ENCODE data around the gene CNR1.
A peak's percentile ranks its signal among the peaks of the same experiment; 100 is the strongest.

Gene CNR1

GRCh38 chr6:88161940-88162339 lies 4.2 kb downstream of the CNR1 start:
- Histone ChIP-seq H3K36me3 (no peaks in the 10 kb centered on the region), H3K9me3 (no peaks in the 10 kb centered on the region), H3K27me3 (peaks cover 0 to 5% of the 10 kb centered on the region in 2 donors), H3K27ac (no peak overlapping the region), H3K4me3 (peak overlapping the region; percentile 71 to 81), H3K4me1 (peaks cover 0 to 18% (median 8%) of the 10 kb centered on the region in 4 donors)
- no peak for TF ChIP-seq CTCF (IDR thresholded peaks at IDR 0.05)
- intact Hi-C loops (cut with DNase I; ENCODE audit: low total_unique reads): no loop called here
- DNase-seq: no peak

GRCh38 chr6:88157106-88157505 lies 9.0 kb downstream of the CNR1 start:
- DNase-seq: no peak
- Histone ChIP-seq H3K9me3 (no peaks in the 10 kb centered on the region), H3K4me1 (peaks cover 0 to 4% (median 0%) of the 10 kb centered on the region in 4 donors), H3K27me3 (no peaks in the 10 kb centered on the region), H3K36me3 (no peaks in the 10 kb centered on the region), H3K4me3 (no peak overlapping the region), H3K27ac (no peak overlapping the region)
- TF ChIP-seq CTCF (IDR thresholded peaks at IDR 0.05): no peak
- intact Hi-C loops (cut with DNase I; ENCODE audit: low total_unique reads): no loop called here

GRCh38 chr6:88145298-88145963 lies 20.7 kb downstream of the CNR1 start:
- TF ChIP-seq CTCF (IDR thresholded peaks at IDR 0.05): no peak
- intact Hi-C loops (cut with DNase I; ENCODE audit: low total_unique reads): no loop called here
- Histone ChIP-seq H3K4me3 (no peak overlapping the region), H3K36me3 (peaks cover 6 to 15% (median 12%) of the 10 kb centered on the region in 3 donors), H3K4me1 (peaks cover 0 to 8% (median 0%) of the 10 kb centered on the region in 4 donors), H3K27ac (no peak overlapping the region), H3K9me3 (no peaks in the 10 kb centered on the region), H3K27me3 (no peaks in the 10 kb centered on the region)
- DNase-seq: no peak

- no peak overlapping the region for H3K4me3 ChIP-seq
- TF ChIP-seq CTCF (IDR thresholded peaks at IDR 0.05): no peak
- no peak overlapping the region for H3K27ac ChIP-seq
- intact Hi-C loops (cut with DNase I; ENCODE audit: low total_unique reads): no loop called here
- no peaks in the 10 kb centered on the region for H3K27me3 ChIP-seq
- H3K36me3 ChIP-seq: peaks cover 6 to 15% (median 12%) of the 10 kb centered on the region in 3 donors
- DNase-seq: no peak
- no peaks in the 10 kb centered on the region for H3K9me3 ChIP-seq
- H3K4me1 ChIP-seq: peaks cover 0 to 8% (median 0%) of the 10 kb centered on the region in 4 donors
Measured at GRCh38 chr6:88144637-88145297, 21.4 kb downstream of the CNR1 start.

- Histone ChIP-seq H3K4me3 (no peak overlapping the region), H3K27ac (no peak overlapping the region), H3K27me3 (no peaks in the 10 kb centered on the region), H3K36me3 (peaks cover 6 to 15% (median 12%) of the 10 kb centered on the region in 3 donors), H3K9me3 (no peaks in the 10 kb centered on the region), H3K4me1 (peaks cover 0 to 8% (median 0%) of the 10 kb centered on the region in 4 donors)
- no peak for DNase-seq
- TF ChIP-seq CTCF (IDR thresholded peaks at IDR 0.05): no peak
- intact Hi-C loops (cut with DNase I; ENCODE audit: low total_unique reads): no loop called here
Measured at GRCh38 chr6:88143421-88144157, 22.6 kb downstream of the CNR1 start.
